D721Med (cell line): ENCODE measurements around the gene IER5.

Source experiments
- DNase-seq: peaks from one replicate; pipeline ENCODE4 v3.0.0; 2011; ENCODE audit warnings: low spot score; ENCODE audit not compliant: insufficient read length
- FAIRE-seq: peaks from 2 replicates; lab custom pipeline; 2011; peaks lifted over from hg19 to GRCh38; lab: Jason Lieb, UNC
- CTCF ChIP-seq: IDR thresholded peaks from 2 replicates; pipeline ENCODE4 v1.5.1; 2012; ENCODE audit warnings: mild to moderate bottlenecking, control low read depth; ENCODE audit not compliant: insufficient read depth; ENCODE audit errors: missing control alignments

The IER5 gene

DNA sequence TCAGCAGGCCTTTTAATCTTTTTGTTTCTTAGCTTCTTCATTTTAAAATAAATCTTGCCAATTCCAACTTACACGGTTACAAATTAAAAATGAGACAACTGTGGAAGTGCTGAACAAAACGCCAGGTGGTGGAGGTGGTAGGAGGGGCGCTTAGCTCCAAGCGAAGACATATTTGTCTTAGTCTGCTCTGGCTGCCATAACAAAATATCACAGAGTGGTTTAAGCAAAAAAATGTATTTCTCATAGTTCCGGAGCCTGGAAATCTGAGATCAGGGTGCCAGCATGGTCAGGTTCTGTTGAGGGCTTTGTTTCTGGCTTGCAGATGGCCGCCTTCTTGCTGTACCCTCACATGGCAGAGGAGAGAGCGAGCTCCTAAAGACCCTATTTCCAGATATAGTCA lies 14.9 kb downstream of the IER5 start:
- no peak for TF ChIP-seq CTCF
- FAIRE-seq = no peak

DNA sequence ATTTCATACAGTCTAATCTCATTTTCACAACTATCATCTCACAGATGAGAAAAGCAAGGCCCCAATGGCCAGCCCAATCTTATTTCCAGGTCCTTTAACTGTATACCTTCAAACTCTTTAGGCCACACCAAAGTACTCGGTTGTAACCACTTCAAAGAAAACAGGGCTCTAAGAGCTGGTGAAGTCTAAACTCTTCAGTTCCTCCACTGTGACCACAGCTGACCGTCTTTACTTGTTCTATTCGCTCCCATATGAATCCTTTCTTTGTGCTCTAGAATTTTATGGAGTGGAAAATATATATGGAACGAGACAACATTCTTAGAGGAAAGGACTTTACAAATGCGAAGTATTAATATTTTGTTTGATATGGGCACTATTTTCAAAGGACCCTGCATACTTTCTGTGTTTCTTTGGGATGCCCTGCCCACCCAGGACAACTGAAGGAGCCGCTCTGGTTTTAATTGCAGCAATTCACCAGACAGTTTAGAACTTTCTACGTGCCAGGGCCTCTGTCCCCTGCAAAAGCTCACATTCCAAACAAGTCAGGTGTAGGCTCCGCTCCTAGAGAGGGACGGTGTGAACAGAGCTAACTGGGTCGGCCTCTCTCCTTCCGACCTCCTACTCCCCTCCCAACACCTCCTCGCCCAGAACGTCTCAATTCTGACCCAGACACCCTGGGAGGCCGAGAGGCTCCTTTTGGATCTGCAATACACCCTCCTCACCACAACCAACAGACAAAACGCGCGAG lies 15.7 kb downstream of the IER5 start:
- TF ChIP-seq CTCF = no peak
- no peak for DNase-seq
- no peak for FAIRE-seq

More for the DNA sequence above, 14.9 kb downstream of the IER5 start:
- DNase-seq = no peak

- FAIRE-seq (no peak), DNase-seq (no peak)
- TF ChIP-seq CTCF = no peak
These were observed 16.3 kb downstream of the IER5 start for GRCh38 chr1:181104790-181105133.

DNA sequence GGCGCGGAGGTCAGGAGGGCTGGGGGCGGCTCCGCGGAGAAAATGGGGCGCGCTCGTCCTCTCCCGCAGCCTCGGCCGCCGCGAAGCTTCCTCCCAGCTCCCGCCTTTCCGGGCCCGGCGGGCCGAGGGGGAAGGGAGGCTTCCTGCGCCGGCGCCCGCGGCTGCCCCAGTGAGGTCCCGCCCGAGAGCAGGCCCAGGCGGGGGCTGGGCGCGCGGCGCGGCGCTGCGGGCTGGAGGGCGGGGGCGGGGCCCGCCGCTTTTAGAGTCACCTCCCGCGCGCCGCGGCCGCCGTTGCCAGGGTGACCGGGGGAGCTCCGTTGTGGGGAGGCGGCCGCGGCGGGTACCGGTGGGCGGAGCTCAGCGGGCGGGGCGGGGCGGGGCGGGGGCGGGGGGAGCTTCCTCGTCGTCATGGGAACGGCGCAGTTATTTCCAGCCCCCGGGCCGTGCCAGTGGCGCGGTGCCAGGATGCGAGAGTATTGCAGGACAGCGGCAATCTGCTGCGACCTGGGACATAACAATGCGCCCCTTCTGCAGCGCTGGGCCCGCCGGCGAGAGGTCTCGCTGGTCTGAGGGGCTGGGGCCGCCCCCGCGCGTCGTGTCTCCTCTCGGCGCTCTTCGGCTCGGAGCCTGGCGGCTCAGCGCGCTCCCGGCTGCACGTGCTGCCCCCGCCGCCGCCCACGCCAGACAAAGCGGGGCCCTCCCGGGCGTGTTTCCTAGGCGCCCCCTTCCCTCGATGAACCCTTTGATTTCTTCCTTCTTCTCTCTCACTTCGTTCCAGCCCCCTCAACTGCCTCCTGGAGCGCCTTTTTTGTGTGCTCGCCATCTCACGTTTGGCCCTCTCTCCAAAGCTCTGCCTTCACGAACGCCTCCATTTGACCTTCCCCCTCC lies 16.9 kb downstream of the IER5 start:
- FAIRE-seq = no peak
- DNase-seq = peak; percentile 97
- TF ChIP-seq CTCF = no peak

- no peak for TF ChIP-seq CTCF
- no peak for DNase-seq
- no peak for FAIRE-seq
These were observed 17.5 kb downstream of the IER5 start for GRCh38 chr1:181106022-181106312.

GRCh38 chr1:181106479-181106878 lies 18.0 kb downstream of the IER5 start:
- FAIRE-seq = no peak
- TF ChIP-seq CTCF = no peak
- no peak for DNase-seq

GRCh38 chr1:181107711-181108110 lies 19.2 kb downstream of the IER5 start:
- DNase-seq (no peak), FAIRE-seq (no peak)
- TF ChIP-seq CTCF = no peak
